HG02852 (cell line): ENCODE measurements around the gene PRR33.
A peak's percentile ranks its signal among the peaks of the same experiment; 100 is the strongest.
"Not testable (repeated sequence)": the region's sequence is repeated elsewhere in the genome, so short reads cannot be mapped to it uniquely, and the experiment has no call there.

ENCODE experiments used
- ATAC-seq: cut with Tn5 transposase; IDR thresholded peaks from one replicate; pipeline ENCODE4 v1.9.1; 2021; ENCODE audit warnings: mild to moderate bottlenecking, moderate library complexity; ENCODE audit not compliant: unreplicated experiment

The PRR33 gene

DNA sequence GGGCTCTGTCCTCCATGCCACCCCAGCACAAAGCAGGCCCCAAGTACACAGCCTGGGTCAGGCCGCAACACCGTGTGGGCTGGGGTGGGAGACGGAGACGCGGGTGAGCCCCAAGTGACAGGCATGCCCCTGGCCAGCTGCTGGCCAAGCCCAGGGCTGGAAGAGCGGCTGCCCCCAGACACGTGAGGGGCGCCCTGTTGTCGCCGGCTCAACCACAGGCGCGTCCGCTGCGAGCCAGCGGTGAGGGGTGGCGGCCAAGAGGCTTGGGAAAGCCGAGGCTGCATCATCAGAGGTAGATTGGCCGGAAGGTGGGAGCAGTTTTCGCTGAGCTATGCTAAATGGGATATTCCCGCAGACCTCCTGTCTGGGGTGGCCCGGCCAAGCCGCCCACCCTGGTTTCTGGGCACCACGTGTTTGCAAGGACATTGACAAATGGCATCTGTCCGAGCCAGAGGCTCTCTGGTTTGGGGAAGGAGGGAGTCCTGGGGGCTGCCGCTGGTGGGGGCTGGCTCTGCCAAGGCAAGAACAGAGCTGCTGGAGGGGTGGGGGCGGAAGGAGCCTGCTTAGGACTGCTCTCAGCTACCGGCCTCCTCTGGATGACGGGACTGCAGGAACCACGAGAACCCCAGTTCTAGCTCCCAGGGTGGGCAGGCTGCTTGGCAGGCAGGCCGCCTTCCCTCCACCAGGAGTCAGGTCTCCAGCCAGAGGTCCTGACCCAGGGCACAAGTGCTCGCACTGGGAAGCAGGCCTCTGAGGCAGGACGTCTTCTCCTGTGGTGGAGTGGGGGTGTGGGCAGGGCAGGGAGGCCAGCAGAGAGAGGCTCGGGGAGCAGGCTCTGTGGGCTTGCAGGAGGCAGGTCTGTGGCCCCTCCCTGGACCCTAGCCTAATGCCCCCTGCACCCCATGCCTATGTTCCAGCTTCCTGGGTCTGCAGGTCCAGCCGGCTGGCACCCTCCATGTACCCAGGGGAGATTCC, 552 bp downstream of the PRR33 start:
- ATAC-seq = no peak

DNA sequence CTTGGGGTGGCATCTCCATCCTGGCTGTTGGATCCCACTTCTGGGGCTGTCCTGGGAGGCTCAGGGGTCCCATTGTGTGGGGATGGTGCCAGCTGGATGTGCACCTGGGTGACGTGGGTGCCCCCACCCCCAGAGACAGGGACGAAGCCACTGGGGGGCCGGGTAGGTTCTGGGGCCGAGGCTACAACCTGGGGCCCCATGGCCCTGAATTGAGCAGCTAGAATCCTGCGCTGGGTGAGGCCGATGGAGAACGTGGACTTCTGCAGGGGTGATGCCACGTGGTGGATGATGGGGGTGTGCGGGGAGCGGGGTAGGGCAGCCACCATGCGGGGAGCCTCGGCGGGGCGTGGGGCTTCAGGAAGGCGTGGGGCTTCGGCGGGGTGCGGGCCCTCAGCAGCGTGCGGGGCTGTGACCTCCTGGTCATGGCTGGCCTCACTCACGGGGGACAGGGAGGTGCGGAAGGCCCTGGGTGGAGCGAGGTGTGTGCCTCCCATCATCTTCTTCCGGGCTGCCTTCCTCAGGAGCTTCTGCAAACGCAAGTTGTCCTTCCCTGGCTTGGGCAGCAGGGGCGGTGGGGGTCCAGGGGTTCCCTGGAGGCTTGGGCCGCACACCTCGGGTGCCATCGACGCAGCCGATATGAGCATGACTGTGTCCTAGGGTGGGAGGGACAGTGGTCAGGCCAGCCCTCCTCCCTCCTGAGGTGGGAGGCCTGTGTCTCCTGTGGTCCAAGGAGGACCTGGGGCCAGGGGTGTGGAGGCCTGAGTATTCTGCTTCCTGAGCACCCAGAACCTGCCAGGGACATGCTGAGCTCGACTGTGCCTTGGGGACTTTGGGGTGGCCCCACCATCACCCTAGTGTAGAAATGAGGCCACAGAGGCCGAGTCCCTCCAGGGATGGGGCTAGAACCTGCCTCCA, 1.5 kb downstream of the PRR33 start:
- no peak for ATAC-seq

DNA sequence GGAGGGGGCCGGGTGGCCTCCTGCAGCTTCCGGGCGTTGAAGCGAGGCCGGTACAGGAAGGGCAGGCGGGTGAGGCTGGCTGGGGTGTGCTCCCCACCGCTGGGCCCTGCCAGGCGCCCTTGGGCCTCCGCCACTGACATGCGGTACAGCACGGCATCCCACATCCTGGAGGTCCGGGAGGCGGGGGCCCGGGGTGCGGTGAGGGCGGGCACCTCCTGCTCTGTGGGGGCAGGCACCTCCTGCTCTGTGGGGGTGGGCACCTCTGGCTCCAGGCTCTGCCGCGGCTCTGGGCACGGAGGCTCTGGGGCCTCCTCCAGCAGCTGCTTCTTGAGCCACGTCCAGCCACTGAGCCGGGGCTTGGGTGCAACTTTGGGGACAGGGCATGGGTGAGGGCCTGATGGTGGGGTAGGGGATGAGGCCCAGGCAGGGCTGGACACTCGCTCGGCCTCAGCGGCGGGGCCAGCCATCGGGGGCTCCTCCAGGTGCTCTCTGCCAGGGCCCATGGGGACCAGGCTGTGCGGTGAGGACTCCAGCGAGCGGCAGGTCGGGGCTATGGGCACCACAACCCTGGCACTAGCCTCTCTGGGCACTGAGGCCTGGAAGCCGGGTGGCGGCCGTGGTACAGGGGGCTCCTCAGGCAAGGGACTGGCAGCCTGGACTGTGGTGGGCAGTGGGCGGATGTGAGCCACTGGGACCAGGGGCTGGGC, 2.3 kb downstream of the PRR33 start:
- no peak for ATAC-seq

GRCh38 chr11:1888811-1889210, 2.9 kb downstream of the PRR33 start:
- no peak for ATAC-seq

GRCh38 chr11:1888347-1888753, 3.3 kb downstream of the PRR33 start:
- no peak for ATAC-seq

DNA sequence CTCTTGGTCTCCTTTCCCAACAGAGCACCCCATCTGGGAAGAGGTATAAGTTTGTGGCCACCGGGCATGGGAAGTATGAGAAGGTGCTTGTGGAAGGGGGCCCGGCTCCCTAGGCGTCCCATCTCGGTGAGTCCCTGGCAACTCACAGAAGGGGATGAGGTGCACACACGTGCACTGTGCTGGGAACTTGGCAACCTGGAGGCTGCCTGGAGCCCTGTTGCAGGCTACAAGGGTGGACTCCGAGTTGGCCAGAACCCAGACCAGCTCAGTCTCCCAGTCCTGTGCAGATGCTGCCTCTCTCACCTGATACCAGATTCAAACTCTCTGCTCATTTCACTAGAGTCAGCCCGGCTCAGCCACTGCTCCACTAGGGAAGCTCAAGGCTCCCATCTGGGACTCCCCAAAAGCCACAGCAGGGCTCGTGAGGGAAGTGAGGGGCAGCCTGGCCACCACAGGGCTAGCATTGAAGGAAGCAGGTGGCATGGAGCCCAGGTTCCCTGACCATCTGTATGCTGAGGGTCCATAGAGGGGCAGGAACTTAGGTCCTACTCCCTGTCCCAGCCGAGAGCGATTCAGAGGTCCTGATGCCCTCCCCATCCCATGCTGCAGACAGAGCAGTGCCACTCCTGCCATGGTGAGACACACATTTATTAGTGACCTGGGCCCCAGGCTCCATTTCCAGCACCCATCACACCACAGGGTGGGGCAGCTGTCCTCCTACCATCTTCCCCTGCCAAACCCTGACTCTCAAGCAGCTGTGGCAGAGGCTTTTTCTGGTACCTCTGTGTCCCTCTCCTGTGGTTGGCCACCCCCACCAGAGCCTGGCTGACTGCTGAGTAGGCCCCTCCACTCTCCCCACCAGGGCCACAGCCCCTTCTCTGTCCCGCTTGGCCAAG, 4.0 kb downstream of the PRR33 start:
- no peak for ATAC-seq

DNA sequence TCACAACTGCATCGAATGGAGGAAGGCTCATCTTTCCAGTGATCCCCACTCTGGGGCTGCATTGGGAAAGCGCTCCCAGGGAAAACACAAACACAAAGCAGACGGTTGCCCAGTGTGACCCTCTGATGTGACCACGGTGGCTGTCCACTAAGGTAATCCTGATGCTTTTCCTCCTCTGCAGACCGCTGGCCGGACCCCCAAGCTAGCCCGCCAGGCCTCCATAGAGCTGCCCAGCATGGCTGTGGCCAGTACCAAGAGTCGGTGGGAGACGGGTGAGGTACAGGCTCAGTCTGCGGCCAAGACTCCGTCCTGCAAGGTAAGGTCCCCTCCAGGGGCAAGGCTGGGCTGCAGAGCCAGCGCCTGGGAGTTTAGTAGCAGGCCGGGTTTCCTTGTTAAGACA, 5.1 kb downstream of the PRR33 start:
- not testable (repeated sequence) for ATAC-seq

- no peak for ATAC-seq
These were observed 7.4 kb downstream of the PRR33 start for GRCh38 chr11:1884303-1884700.

GRCh38 chr11:1883346-1884302, 8.1 kb downstream of the PRR33 start:
- no peak for ATAC-seq

DNA sequence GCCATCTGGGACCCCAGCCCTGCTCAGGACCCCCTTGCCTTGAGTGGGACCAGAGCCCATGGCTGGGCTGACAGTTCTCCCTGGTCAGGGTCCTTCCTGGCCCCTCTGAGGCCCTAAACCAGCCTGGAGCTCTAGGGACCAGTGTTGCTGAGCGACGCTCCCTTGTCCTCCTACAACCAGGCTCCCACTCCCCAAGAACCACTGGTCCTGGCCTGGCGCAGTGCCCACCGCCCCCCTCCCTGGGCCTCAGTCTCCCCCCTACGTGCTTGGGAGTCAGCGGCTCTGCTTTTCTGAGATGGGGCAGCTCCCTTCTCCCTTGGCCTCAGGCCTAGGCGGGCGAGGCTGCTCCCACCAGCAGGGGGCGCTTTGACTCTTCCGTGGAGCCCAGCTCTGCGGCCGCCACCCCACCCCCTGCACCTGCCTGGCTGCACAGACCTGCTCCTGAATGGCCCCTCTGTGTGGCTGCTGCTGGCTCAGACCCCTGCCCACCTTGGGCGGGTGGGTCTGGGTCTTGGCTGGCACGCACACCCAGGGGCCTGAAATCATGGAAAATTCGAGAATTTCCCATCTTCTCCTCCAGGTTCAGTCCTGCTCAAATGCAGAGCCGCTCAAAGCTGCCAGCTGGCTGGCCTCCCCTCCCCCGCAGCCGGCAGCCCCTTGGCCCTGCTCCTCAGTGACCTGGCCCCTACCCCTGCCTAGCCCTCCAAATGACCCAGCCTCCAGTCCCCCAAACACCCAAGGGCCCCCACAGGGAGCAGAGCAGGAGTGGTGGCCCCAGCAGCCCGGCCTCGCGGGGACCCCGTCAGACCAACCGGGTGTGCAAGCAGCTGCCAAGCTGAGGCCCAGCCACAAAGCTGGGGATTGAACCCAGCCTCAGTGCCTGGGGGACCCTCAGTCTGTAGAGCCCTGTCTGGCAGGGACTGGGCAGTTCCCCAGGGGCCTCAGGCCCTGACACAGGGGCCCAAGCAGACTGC, 9.1 kb downstream of the PRR33 start:
- peak; percentile 64 for ATAC-seq

- no peak for ATAC-seq
These were observed 10.0 kb downstream of the PRR33 start for GRCh38 chr11:1881442-1882264.

- ATAC-seq = no peak
These were observed 10.8 kb downstream of the PRR33 start for GRCh38 chr11:1880746-1881441.

DNA sequence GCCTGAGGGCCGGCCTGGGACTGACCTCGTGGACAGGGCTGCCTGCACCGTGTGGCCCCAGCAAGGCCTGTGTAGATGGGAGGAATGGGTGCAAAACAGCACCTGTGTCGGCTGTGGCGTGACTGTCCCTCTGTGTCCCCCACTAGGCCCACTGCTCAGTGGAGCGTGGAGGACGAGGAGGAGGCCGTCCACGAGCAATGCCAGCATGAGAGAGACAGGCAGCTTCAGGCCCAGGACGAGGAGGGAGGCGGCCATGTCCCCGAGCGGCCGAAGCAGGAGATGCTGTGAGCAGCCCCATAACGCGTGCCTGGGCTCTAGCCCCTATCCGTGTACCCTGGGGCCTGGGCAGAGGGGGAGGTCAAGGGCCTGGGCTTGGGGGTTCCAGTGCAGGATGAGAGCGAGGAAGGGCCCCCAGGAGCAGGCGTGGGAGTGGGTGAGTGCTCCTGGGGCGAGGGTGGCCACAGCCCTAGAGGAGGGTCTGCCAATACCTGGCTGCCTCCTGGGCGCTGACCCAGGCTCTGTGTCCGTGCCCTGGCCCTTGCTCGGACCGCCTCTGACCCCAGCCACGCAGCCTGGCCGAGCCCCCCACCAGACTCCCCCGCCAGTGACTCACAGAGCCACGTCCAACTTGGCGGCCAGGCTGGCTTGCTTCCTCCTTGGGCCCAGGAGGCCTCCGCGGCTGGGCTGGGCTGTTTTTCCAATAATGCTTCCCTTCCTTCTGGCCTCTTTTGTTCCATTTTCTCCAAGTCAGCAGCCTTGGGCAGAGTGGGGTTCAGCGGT, 11.6 kb downstream of the PRR33 start:
- no peak for ATAC-seq

DNA sequence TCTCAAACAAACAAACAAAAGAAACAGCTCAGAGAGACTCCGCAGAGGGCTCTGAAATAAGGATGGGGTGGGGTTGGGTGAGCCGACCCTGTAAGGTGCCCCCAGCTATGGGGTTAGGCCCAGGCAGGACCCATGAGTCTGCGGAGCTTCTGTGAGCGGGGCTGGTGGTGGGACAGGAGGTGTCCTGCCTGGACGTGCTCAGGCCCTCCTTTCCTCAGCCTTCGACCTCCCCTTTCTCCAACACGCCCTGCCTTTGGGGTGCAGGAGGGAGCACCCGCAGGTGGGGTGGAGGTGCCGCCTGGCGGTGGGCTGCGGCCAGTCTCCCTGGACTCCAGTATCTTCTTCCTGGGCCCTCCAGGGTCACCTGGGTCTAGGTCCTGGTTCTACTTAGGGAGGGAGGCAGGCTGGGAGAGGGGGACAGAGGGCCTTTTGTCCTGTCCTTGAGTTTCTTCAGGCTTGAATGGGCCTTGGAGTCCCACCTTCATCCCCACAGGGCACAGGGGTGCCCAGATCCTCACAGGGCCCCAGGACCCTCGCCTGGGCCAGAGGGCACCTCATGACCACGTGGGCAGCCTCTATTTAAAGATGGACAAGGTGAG, 12.3 kb downstream of the PRR33 start:
- no peak for ATAC-seq
